HL-60 (cell line): ENCODE measurements around the gene PRELID2.
"Not testable (repeated sequence)": the region's sequence is repeated elsewhere in the genome, so short reads cannot be mapped to it uniquely, and the experiment has no call there.

ENCODE experiments used
- DNase-seq, 2 experiments: peaks; one replicate each; pipeline ENCODE4 v3.0.0-alpha.2; 2010 to 2020; ENCODE audit warnings: low read depth in 1 of 2, low spot score in 1 of 2
- H3K27ac ChIP-seq: fragments of 250-450 bp; sonication (Bioruptor Pico); replicated peaks from 2 replicates; pipeline ENCODE4 v1.5.1; 2020; ENCODE audit warnings: mild to moderate bottlenecking, moderate library complexity
- H3K27me3 ChIP-seq: fragments of 250-450 bp; sonication (Bioruptor Pico); 2 replicates; pipeline ENCODE4 v1.5.1; 2021; ENCODE audit warnings: mild to moderate bottlenecking, moderate library complexity; ENCODE audit not compliant: insufficient read depth, poor library complexity, severe bottlenecking
- H3K4me3 ChIP-seq: replicated peaks from 2 replicates; pipeline ENCODE4 v1.5.1; 2011; ENCODE audit warnings: mild to moderate bottlenecking, control low read depth, low read length; ENCODE audit not compliant: insufficient read depth
- CTCF ChIP-seq: IDR thresholded peaks from one replicate; pipeline ENCODE4 v1.5.1; 2011; ENCODE audit warnings: low read length, control low read depth, inconsistent platforms; ENCODE audit not compliant: insufficient read depth
- GABPA ChIP-seq: IDR thresholded peaks from 2 replicates; pipeline ENCODE4 v1.6.1; 2012; ENCODE audit warnings: low read depth
- POLR2AphosphoS5 ChIP-seq: IDR thresholded peaks from 2 replicates; pipeline ENCODE4 v1.6.1; 2012; ENCODE audit warnings: low read depth
- REST ChIP-seq: IDR thresholded peaks from 2 replicates; pipeline ENCODE4 v1.6.1; 2012; ENCODE audit warnings: low read depth; ENCODE audit not compliant: insufficient replicate concordance
- SPI1 ChIP-seq: IDR thresholded peaks from 2 replicates; pipeline ENCODE4 v1.6.1; 2012; ENCODE audit warnings: low read depth, mild to moderate bottlenecking, borderline replicate concordance

The PRELID2 gene

GRCh38 chr5:145738227-145738626, 96.9 kb downstream of the PRELID2 start:
- DNase-seq: no peak
- TF ChIP-seq GABPA (no peak), SPI1 (no peak), CTCF (no peak), POLR2AphosphoS5 (no peak), REST (no peak)
- Histone ChIP-seq H3K27ac (no peak overlapping the region), H3K4me3 (no peak overlapping the region), H3K27me3 (no peaks in the 10 kb centered on the region)

GRCh38 chr5:145737578-145737977, 97.6 kb downstream of the PRELID2 start:
- H3K27me3 ChIP-seq: no peaks in the 10 kb centered on the region
- no peak overlapping the region for H3K4me3 ChIP-seq
- no peak overlapping the region for H3K27ac ChIP-seq
- DNase-seq: no peak
- TF ChIP-seq POLR2AphosphoS5: no peak
- TF ChIP-seq GABPA: no peak
- no peak for TF ChIP-seq REST
- TF ChIP-seq CTCF: no peak
- TF ChIP-seq SPI1: no peak

- H3K4me3 ChIP-seq, H3K27me3 ChIP-seq, DNase-seq, H3K27ac ChIP-seq: not testable (repeated sequence)
Measured at GRCh38 chr5:145729956-145730355, 105.2 kb downstream of the PRELID2 start.

- no peak overlapping the region for H3K27ac ChIP-seq
- no peak overlapping the region for H3K4me3 ChIP-seq
- TF ChIP-seq SPI1 (no peak), POLR2AphosphoS5 (no peak)
- no peak for DNase-seq
- H3K27me3 ChIP-seq: no peaks in the 10 kb centered on the region
Measured at GRCh38 chr5:145723516-145723915, 111.6 kb downstream of the PRELID2 start.

GRCh38 chr5:145718956-145719355, 116.2 kb downstream of the PRELID2 start:
- Histone ChIP-seq H3K27ac (no peak overlapping the region), H3K4me3 (no peak overlapping the region), H3K27me3 (no peaks in the 10 kb centered on the region)
- TF ChIP-seq SPI1: no peak
- TF ChIP-seq CTCF: no peak
- no peak for TF ChIP-seq POLR2AphosphoS5
- TF ChIP-seq REST: no peak
- no peak for TF ChIP-seq GABPA
- no peak for DNase-seq
